GM23338 (cell line): Measurements from ENCODE around the gene BHLHE41. TPM values are rescaled to one million over a fixed set of nuclear protein-coding genes. Genes with fewer than 3 reads are reported as not detected.

Experiments used
- ATAC-seq: fragments of 200-7000 bp; cut with Tn5 transposase; 3 replicates; pipeline ENCODE4 v1.9.1; 2020
- DNase-seq: peaks from one replicate; pipeline ENCODE4 v3.0.0-alpha.2; 2015; ENCODE audit warnings: low spot score
- H2AFZ ChIP-seq: fragments of 200-600 bp; sonication (generic); 2 replicates; pipeline ENCODE4 v1.8.0; 2016; ENCODE audit warnings: antibody characterized with exemption, mild to moderate bottlenecking, moderate library complexity
- H3F3A ChIP-seq: fragments of 200-600 bp; sonication (generic); replicated peaks from 2 replicates; pipeline ENCODE4 v1.8.0; 2017; ENCODE audit warnings: antibody characterized with exemption, mixed run types, low read depth
- H3K27ac ChIP-seq: fragments of 200-600 bp; sonication (generic); 2 replicates; pipeline ENCODE4 v1.6.1; 2016; ENCODE audit warnings: low read depth
- H3K27me3 ChIP-seq: fragments of 200-600 bp; sonication (generic); 2 replicates; pipeline ENCODE4 v1.8.0; 2016; ENCODE audit warnings: mild to moderate bottlenecking, mixed run types, moderate library complexity; ENCODE audit not compliant: insufficient read depth
- H3K36me3 ChIP-seq: fragments of 200-600 bp; sonication (generic); 2 replicates; pipeline ENCODE4 v1.8.0; 2016; ENCODE audit warnings: mild to moderate bottlenecking; ENCODE audit not compliant: insufficient read depth
- H3K4me1 ChIP-seq: fragments of 200-600 bp; sonication (generic); 2 replicates; pipeline ENCODE4 v1.8.0; 2016; ENCODE audit warnings: mild to moderate bottlenecking, moderate library complexity; ENCODE audit not compliant: insufficient read depth
- H3K4me2 ChIP-seq: fragments of 200-600 bp; sonication (generic); 2 replicates; pipeline ENCODE4 v1.7.1; 2017; ENCODE audit warnings: mixed run types
- H3K4me3 ChIP-seq: fragments of 200-600 bp; sonication (generic); 2 replicates; pipeline ENCODE4 v1.6.1; 2016; ENCODE audit warnings: mixed run types
- H3K79me2 ChIP-seq: fragments of 200-600 bp; sonication (generic); replicated peaks from 2 replicates; pipeline ENCODE4 v1.8.0; 2017; ENCODE audit warnings: mild to moderate bottlenecking; ENCODE audit not compliant: insufficient read depth
- H3K9me2 ChIP-seq: fragments of 200-600 bp; sonication (generic); 2 replicates; pipeline ENCODE4 v1.8.0; 2017; ENCODE audit not compliant: insufficient read depth
- H4K20me1 ChIP-seq: fragments of 200-600 bp; sonication (generic); replicated peaks from 2 replicates; pipeline ENCODE4 v1.8.0; 2017; ENCODE audit warnings: mild to moderate bottlenecking; ENCODE audit not compliant: insufficient read depth
- H3K27ac Mint-ChIP-seq: 2 replicates; pipeline ENCODE4 v1.8.0; 2020; ENCODE audit warnings: inconsistent platforms, mild to moderate bottlenecking, moderate library complexity, mixed read lengths
- H3K27me3 Mint-ChIP-seq: 3 replicates; pipeline ENCODE4 v1.8.0; 2022; ENCODE audit warnings: low read depth, mild to moderate bottlenecking, moderate library complexity, mixed read lengths, inconsistent platforms; ENCODE audit not compliant: insufficient read depth, poor library complexity
- H3K36me3 Mint-ChIP-seq: 3 replicates; pipeline ENCODE4 v1.8.0; 2021; ENCODE audit warnings: low read depth, mild to moderate bottlenecking, inconsistent platforms, moderate library complexity, mixed read lengths
- H3K4me1 Mint-ChIP-seq: 3 replicates; pipeline ENCODE4 v1.8.0; 2020; ENCODE audit warnings: mild to moderate bottlenecking, inconsistent platforms, mixed read lengths
- H3K4me3 Mint-ChIP-seq: 3 replicates; pipeline ENCODE4 v1.8.0; 2021; ENCODE audit warnings: moderate library complexity, mild to moderate bottlenecking, inconsistent platforms, mixed read lengths
- H3K9me3 Mint-ChIP-seq: 3 replicates; pipeline ENCODE4 v1.8.0; 2020; ENCODE audit warnings: moderate library complexity, mild to moderate bottlenecking, inconsistent platforms, mixed read lengths
- CREB1 ChIP-seq: fragments of 250-450 bp; sonication (Bioruptor Pico); IDR thresholded peaks from 2 replicates; pipeline ENCODE4 v1.5.0; 2020; ENCODE audit warnings: low read depth, mild to moderate bottlenecking, moderate library complexity
- CTCF ChIP-seq, 2 experiments: fragments of 200-600 bp in 1 of 2; sonication (generic) in 1 of 2; conservative IDR thresholded peaks; 2 replicates each; pipeline versions ENCODE4 v1.5.1 to v1.6.1; 2016 to 2017; ENCODE audit warnings: antibody characterized with exemption in 2 of 2, low read depth in 2 of 2, mild to moderate bottlenecking in 2 of 2, moderate library complexity in 1 of 2
- ETS1 ChIP-seq: IDR thresholded peaks from 2 replicates; pipeline ENCODE4 v1.6.1; 2016; ENCODE audit warnings: antibody characterized with exemption
- EZH2 ChIP-seq: fragments of 200-600 bp; sonication (generic); IDR thresholded peaks from one replicate; pipeline ENCODE4 v1.8.0; 2017; ENCODE audit warnings: antibody characterized with exemption, mild to moderate bottlenecking, low read depth; ENCODE audit not compliant: unreplicated experiment
- EZH2phosphoT487 ChIP-seq: fragments of 200-600 bp; sonication (generic); IDR thresholded peaks from one replicate; pipeline ENCODE4 v1.8.1; 2018; ENCODE audit warnings: antibody characterized with exemption; ENCODE audit not compliant: unreplicated experiment
- JUNB ChIP-seq: IDR thresholded peaks from one replicate; pipeline ENCODE4 v1.6.1; 2016; ENCODE audit warnings: antibody characterized with exemption; ENCODE audit not compliant: unreplicated experiment
- NANOG ChIP-seq: IDR thresholded peaks from 2 replicates; pipeline ENCODE4 v1.6.1; 2016; ENCODE audit warnings: antibody characterized with exemption, borderline replicate concordance
- POLR2AphosphoS5 ChIP-seq: IDR thresholded peaks from 2 replicates; pipeline ENCODE4 v1.6.1; 2016; ENCODE audit warnings: antibody characterized with exemption, low read depth
- REST ChIP-seq: IDR thresholded peaks from one replicate; pipeline ENCODE4 v1.6.1; 2018; ENCODE audit warnings: antibody characterized with exemption; ENCODE audit not compliant: unreplicated experiment
- STAT1 ChIP-seq: IDR thresholded peaks from one replicate; pipeline ENCODE4 v1.6.1; 2016; ENCODE audit warnings: antibody characterized with exemption; ENCODE audit not compliant: unreplicated experiment
- ZNF114 ChIP-seq: fragments of 250-450 bp; sonication (Bioruptor Pico); IDR thresholded peaks from 2 replicates; pipeline ENCODE4 v1.5.0; 2020; ENCODE audit warnings: mild to moderate bottlenecking, moderate library complexity
- ZNF331 ChIP-seq: fragments of 250-450 bp; sonication (Bioruptor Pico); IDR thresholded peaks from 2 replicates; pipeline ENCODE4 v1.5.0; 2020; ENCODE audit warnings: low read depth, mild to moderate bottlenecking, moderate library complexity
- ZNF462 ChIP-seq: fragments of 250-450 bp; sonication (Bioruptor Pico); IDR thresholded peaks from 2 replicates; pipeline ENCODE4 v1.5.0; 2020; ENCODE audit warnings: mild to moderate bottlenecking, moderate library complexity
- polyA plus RNA-seq: library from polyadenylated mRNA; unstranded; fragments of >200 nt; fragmentation: Nextera tagmentation; extraction: Ambion mirVana; gene quantifications from 2 replicates; pipeline ENCODE4 v1.2.1, GENCODE V29; 2016
- total RNA-seq: library from RNA; depleted of rRNA; stranded (reverse); fragments of >200 nt; shearing (Covaris generic); gene quantifications from 2 replicates; pipeline ENCODE4 v1.2.3, GENCODE V29; 2014

Gene BHLHE41
- total and polyA plus RNA-seq, 2 experiments from 2014 or later = 1.6 to 2.9 TPM

- Histone ChIP-seq H3K9me2 (no peaks in the 10 kb centered on the region), H3K36me3 (no peaks in the 10 kb centered on the region), H3K27me3 (peaks cover 5% of the 10 kb centered on the region; the same call in 1 of the 2 replicates), H3K4me3 (no peak overlapping the region), H3K4me1 (peaks cover 23% of the 10 kb centered on the region), H4K20me1 (no peaks in the 10 kb centered on the region), H3K27ac (no peak overlapping the region), H3K4me2 (0 out of 2 replicates have a peak overlapping the region, but pooled peaks have one; percentile 55), H3K79me2 (no peaks in the 10 kb centered on the region), H2AFZ (peak overlapping the region; percentile 75), H3F3A (no peaks in the 10 kb centered on the region; the same call in 1 of the 2 replicates)
- H3K27me3 Mint-ChIP-seq = peaks cover 5% of the 10 kb centered on the region
- DNase-seq = no peak
- no peak overlapping the region for H3K27ac Mint-ChIP-seq
- no peak; the same call in 2 of the 3 replicates for ATAC-seq
- no peaks in the 10 kb centered on the region; the same call in 2 of the 3 replicates for H3K36me3 Mint-ChIP-seq
- peaks cover 42% of the 10 kb centered on the region for H3K4me1 Mint-ChIP-seq
- TF ChIP-seq ZNF462 (CRISPR knock-in tag) (no peak), ZNF331 (CRISPR knock-in tag) (no peak), EZH2phosphoT487 (no peak), JUNB (no peak), CTCF (conservative IDR thresholded peaks at IDR 0.05; ENCODE audit: low read depth in 2 of 2) (no peak), REST (no peak), STAT1 (no peak), EZH2 (no peak), NANOG (no peak), ZNF114 (CRISPR knock-in tag) (no peak), POLR2AphosphoS5 (no peak), CREB1 (no peak), ETS1 (no peak)
- no peaks in the 10 kb centered on the region for H3K9me3 Mint-ChIP-seq
- no peak overlapping the region for H3K4me3 Mint-ChIP-seq
Observed at GRCh38 chr12:26108915-26109314, 15.9 kb downstream of the BHLHE41 start.
